ENCODE data around the gene PMPCA. TPM values are rescaled to one million over a fixed set of nuclear protein-coding genes. Genes with fewer than 3 reads are reported as not detected.

PMPCA gene
- polyA plus RNA-seq, 1 of the 3 experiments (the other 2 are of a cell fraction): 125 TPM

DNA sequence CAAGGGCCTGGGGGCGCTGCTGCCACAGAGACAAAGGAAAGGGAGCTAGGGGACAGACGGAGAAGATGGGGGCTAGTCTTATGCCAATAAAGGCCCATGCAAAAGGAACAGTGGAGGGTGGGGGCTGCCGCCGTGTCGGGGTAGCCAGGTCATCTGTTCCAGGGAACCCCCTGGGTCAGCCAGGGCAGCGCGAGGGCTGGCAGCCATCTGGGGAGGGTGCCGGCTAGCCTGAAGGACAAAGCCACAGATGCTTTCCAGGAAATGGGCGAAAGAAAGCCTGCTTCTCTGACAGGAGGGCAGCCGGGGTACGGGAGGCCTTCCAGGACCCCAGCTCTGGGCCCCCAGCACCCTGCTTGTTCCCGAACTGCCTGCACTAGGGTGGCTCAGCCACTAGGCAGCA lies 35.4 kb upstream of the PMPCA start:
- H3K9me3 ChIP-seq: no peaks in the 10 kb centered on the region
- no peak overlapping the region for H3K9ac ChIP-seq
- no peaks in the 10 kb centered on the region for H3F3A ChIP-seq (replicated peaks; ENCODE audit: insufficient read depth)
- peaks cover 0 to 39% of the 10 kb centered on the region in 2 experiments for H3K36me3 ChIP-seq (replicated peaks in 1 of 2; ENCODE audit: control insufficient read depth in 1 of 2, insufficient read depth in 2 of 2, low read length in 1 of 2)
- H3K4me2 ChIP-seq: no peak overlapping the region
- peak; percentile 59 for DNase-seq
- peak overlapping the region in 1 of 2 experiments; percentile 90; a peak in 2 of 4 replicates for H3K27ac ChIP-seq (ENCODE audit: low read depth in 2 of 2, low read length in 1 of 2)
- TF ChIP-seq EZH2phosphoT487 (IDR thresholded peaks at IDR 0.05; ENCODE audit: borderline replicate concordance, low read depth): no peak
- TF ChIP-seq FOSL2 (IDR thresholded peaks at IDR 0.05; ENCODE audit: borderline replicate concordance, low read depth): no peak
- TF ChIP-seq MXI1 (IDR thresholded peaks at IDR 0.05; ENCODE audit: low read depth, low read length): no peak
- TF ChIP-seq RFX5 (IDR thresholded peaks at IDR 0.05; ENCODE audit: low read length): no peak
- TF ChIP-seq CTCF (IDR thresholded peaks at IDR 0.05): no peak
- TF ChIP-seq, protein P1, sequence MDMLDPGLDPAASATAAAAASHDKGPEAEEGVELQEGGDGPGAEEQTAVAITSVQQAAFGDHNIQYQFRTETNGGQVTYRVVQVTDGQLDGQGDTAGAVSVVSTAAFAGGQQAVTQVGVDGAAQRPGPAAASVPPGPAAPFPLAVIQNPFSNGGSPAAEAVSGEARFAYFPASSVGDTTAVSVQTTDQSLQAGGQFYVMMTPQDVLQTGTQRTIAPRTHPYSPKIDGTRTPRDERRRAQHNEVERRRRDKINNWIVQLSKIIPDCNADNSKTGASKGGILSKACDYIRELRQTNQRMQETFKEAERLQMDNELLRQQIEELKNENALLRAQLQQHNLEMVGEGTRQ (IDR thresholded peaks at IDR 0.05; ENCODE audit: borderline replicate concordance, low read depth, low read length): no peak
- TF ChIP-seq FOXM1 (IDR thresholded peaks at IDR 0.05; ENCODE audit: low read depth): no peak
- TF ChIP-seq RCOR1 (IDR thresholded peaks at IDR 0.05; ENCODE audit: low read length): no peak
- no peak for TF ChIP-seq TCF12 (IDR thresholded peaks at IDR 0.05)
- no peak for TF ChIP-seq NFIC (IDR thresholded peaks at IDR 0.05; ENCODE audit: borderline replicate concordance)
- TF ChIP-seq GABPA (IDR thresholded peaks at IDR 0.05; ENCODE audit: low read depth): no peak
- TF ChIP-seq USF1 (IDR thresholded peaks at IDR 0.05; ENCODE audit: borderline replicate concordance, low read depth): no peak
- no peak for TF ChIP-seq JUND (IDR thresholded peaks at IDR 0.05)
- no peak for TF ChIP-seq MEF2A (IDR thresholded peaks at IDR 0.05; ENCODE audit: borderline replicate concordance, low read depth)
- TF ChIP-seq EP300 (IDR thresholded peaks at IDR 0.05; ENCODE audit: borderline replicate concordance in 1 of 2, low read depth in 1 of 2, low read length in 1 of 2): no peak
- no peak for TF ChIP-seq POLR2AphosphoS5 (IDR thresholded peaks at IDR 0.05; ENCODE audit: low read depth, low read length)
- no peaks in the 10 kb centered on the region for H4K20me1 ChIP-seq (ENCODE audit: insufficient read depth)
- H3K79me2 ChIP-seq (ENCODE audit: insufficient read depth): no peaks in the 10 kb centered on the region
- H3K27me3 ChIP-seq (ENCODE audit: insufficient read depth): no peaks in the 10 kb centered on the region
- peaks cover 0 to 43% of the 10 kb centered on the region in 2 experiments; a peak in 1 of 4 replicates for H3K4me1 ChIP-seq (ENCODE audit: control insufficient read depth in 1 of 2, insufficient read depth in 2 of 2, low read depth in 1 of 2, low read length in 1 of 2)
- ChIA-PET CTCF (interaction anchor here (1.2 to 5.5 kb wide), 6 partner anchors 9 to 62 kb away, joined by 3 to 65 read pairs (median 14); partner anchors contain the start of genes DNLZ and SNAPC4), POLR2A (interaction anchor here (1.7 to 3.5 kb wide), 2 partner anchors 23 to 49 kb away, joined by 5 to 21 read pairs; no protein-coding TSS in a partner anchor)
- no peak overlapping the region for H3K4me3 ChIP-seq (ENCODE audit: low read depth in 2 of 2, low read length in 1 of 2)
- whole genome bisulfite sequencing (ENCODE audit: low lambda C conversion rate): 87% methylated on average over 8 of the region's 12 CpGs
- no peak overlapping the region for H2AFZ ChIP-seq (ENCODE audit: low read depth)
- H3K9me2 ChIP-seq: no peaks in the 10 kb centered on the region

All from SK-N-SH (cell line).